SK-N-SH (cell line): Measurements from ENCODE around the gene GNA15. TPM values are rescaled to one million over a fixed set of nuclear protein-coding genes. Genes with fewer than 3 reads are reported as not detected.
"Not testable (repeated sequence)": the region's sequence is repeated elsewhere in the genome, so short reads cannot be mapped to it uniquely, and the experiment has no call there.

ENCODE experiments used
- CTCF ChIA-PET: fragments of 300-600, 350-600 bp; formaldehyde crosslinking; extraction: SDS; loops from one replicate; lab custom pipeline; 2021; lab: Yijun Ruan, JAX
- POLR2A ChIA-PET: fragments of 350-600 bp; sonication (Branson Sonifier 250); formaldehyde crosslinking; extraction: SDS; loops from one replicate; lab custom pipeline; 2020; ENCODE audit warnings: antibody characterized with exemption, inconsistent platforms; lab: Yijun Ruan, JAX
- DNase-seq: peaks from one replicate; pipeline ENCODE4 v3.0.0; 2012
- H2AFZ ChIP-seq: fragments of 200-600 bp; sonication (generic); 2 replicates; pipeline ENCODE4 v1.8.1; 2016; ENCODE audit warnings: antibody characterized with exemption, mild to moderate bottlenecking, low read depth
- H3F3A ChIP-seq: fragments of 200-600 bp; sonication (generic); replicated peaks from 2 replicates; pipeline ENCODE3; 2016; ENCODE audit warnings: antibody characterized with exemption, mild to moderate bottlenecking; ENCODE audit not compliant: insufficient read depth
- H3K27ac ChIP-seq, 2 experiments: fragments of 200-500 bp in 1 of 2; fragments of 200-600 bp in 1 of 2; sonication (Bioruptor generic) in 1 of 2; sonication (generic), shearing (Covaris generic) in 1 of 2; 2 replicates each; pipeline versions ENCODE4 v1.5.1 to v1.6.1; 2014 to 2016; ENCODE audit warnings: low read depth in 2 of 2, inconsistent platforms in 1 of 2, low read length in 1 of 2, mild to moderate bottlenecking in 1 of 2, mixed read lengths in 1 of 2
- H3K27me3 ChIP-seq: fragments of 200-600 bp; sonication (generic), shearing (Covaris generic); 2 replicates; pipeline ENCODE4 v1.6.1; 2016; ENCODE audit warnings: mixed run types; ENCODE audit not compliant: insufficient read depth
- H3K36me3 ChIP-seq, 2 experiments: fragments of 200-500 bp in 1 of 2; fragments of 200-600 bp in 1 of 2; sonication (Bioruptor generic) in 1 of 2; sonication (generic) in 1 of 2; replicated peaks in 1 of 2; 2 replicates each; pipeline versions ENCODE3 to v1.5.1; 2014 to 2016; ENCODE audit warnings: low read length in 1 of 2, mild to moderate bottlenecking in 1 of 2; ENCODE audit not compliant: insufficient read depth in 2 of 2, control insufficient read depth in 1 of 2
- H3K4me1 ChIP-seq, 2 experiments: fragments of 200-500 bp in 1 of 2; fragments of 200-600 bp in 1 of 2; sonication (Bioruptor generic) in 1 of 2; sonication (generic), shearing (Covaris generic) in 1 of 2; 2 replicates each; pipeline versions ENCODE4 v1.5.1 to v1.6.1; 2014 to 2016; ENCODE audit warnings: low read depth in 1 of 2, low read length in 1 of 2, mixed run types in 1 of 2; ENCODE audit not compliant: insufficient read depth in 2 of 2, control insufficient read depth in 1 of 2
- H3K4me2 ChIP-seq: fragments of 200-600 bp; sonication (generic), shearing (Covaris generic); 2 replicates; pipeline ENCODE4 v1.6.1; 2017; ENCODE audit warnings: mixed run types
- H3K4me3 ChIP-seq, 2 experiments: fragments of 200-500 bp in 1 of 2; fragments of 200-600 bp in 1 of 2; sonication (Bioruptor generic) in 1 of 2; sonication (generic), shearing (Covaris generic) in 1 of 2; 2 replicates each; pipeline versions ENCODE4 v1.5.1 to v1.8.1; 2014 to 2016; ENCODE audit warnings: low read depth in 2 of 2, inconsistent platforms in 1 of 2, low read length in 1 of 2, mild to moderate bottlenecking in 1 of 2, mixed read lengths in 1 of 2, moderate library complexity in 1 of 2
- H3K79me2 ChIP-seq: fragments of 200-600 bp; sonication (generic); 2 replicates; pipeline ENCODE4 v1.8.1; 2017; ENCODE audit warnings: mild to moderate bottlenecking; ENCODE audit not compliant: insufficient read depth
- H3K9ac ChIP-seq: fragments of 200-600 bp; sonication (generic); 2 replicates; pipeline ENCODE4 v1.6.1; 2017; ENCODE audit warnings: mixed run types
- H3K9me2 ChIP-seq: fragments of 200-600 bp; sonication (generic); 2 replicates; pipeline ENCODE4 v1.6.1; 2017; ENCODE audit warnings: mixed run types
- H3K9me3 ChIP-seq: fragments of 200-600 bp; sonication (generic); 2 replicates; pipeline ENCODE4 v1.6.1; 2017; ENCODE audit warnings: mixed run types, mild to moderate bottlenecking, moderate library complexity
- H4K20me1 ChIP-seq: fragments of 200-600 bp; sonication (generic); 2 replicates; pipeline ENCODE4 v1.6.1; 2017; ENCODE audit warnings: mild to moderate bottlenecking, mixed run types; ENCODE audit not compliant: insufficient read depth
- CTCF ChIP-seq: fragments of 200-600 bp; sonication (generic); IDR thresholded peaks from 2 replicates; pipeline ENCODE4 v1.6.1; 2017; ENCODE audit warnings: antibody characterized with exemption, mild to moderate bottlenecking, moderate library complexity
- ELF1 ChIP-seq: IDR thresholded peaks from 2 replicates; pipeline ENCODE4 v1.4.0; 2012
- EZH2phosphoT487 ChIP-seq: fragments of 200-600 bp; sonication (generic); IDR thresholded peaks from 2 replicates; pipeline ENCODE4 v1.6.1; 2017; ENCODE audit warnings: low read depth, mixed run types, mild to moderate bottlenecking, antibody characterized with exemption, moderate library complexity, borderline replicate concordance
- JUND ChIP-seq: IDR thresholded peaks from 2 replicates; pipeline ENCODE4 v1.4.0; 2012
- NFIC ChIP-seq: IDR thresholded peaks from 2 replicates; pipeline ENCODE4 v1.4.0; 2012; ENCODE audit warnings: borderline replicate concordance
- POLR2AphosphoS5 ChIP-seq: IDR thresholded peaks from 2 replicates; pipeline ENCODE4 v1.6.1; 2012; ENCODE audit warnings: low read depth, low read length
- SIN3A ChIP-seq: IDR thresholded peaks from 2 replicates; pipeline ENCODE4 v1.6.1; 2012; ENCODE audit warnings: low read depth, mild to moderate bottlenecking, low read length, moderate library complexity, borderline replicate concordance
- TAF1 ChIP-seq: IDR thresholded peaks from 2 replicates; pipeline ENCODE4 v1.6.1; 2012; ENCODE audit warnings: low read depth, mild to moderate bottlenecking, low read length, moderate library complexity, borderline replicate concordance
- TCF12 ChIP-seq: IDR thresholded peaks from 2 replicates; pipeline ENCODE4 v1.4.0; 2012
- WGBS: methylation state at CpG from one replicate; pipeline ENCODE4 v1.1.6; 2017; ENCODE audit warnings: low lambda C conversion rate; 5-methylcytosine and 5-hydroxymethylcytosine counted together
- polyA plus RNA-seq, 3 experiments: library from polyadenylated mRNA; depleted of rRNA; stranded (reverse); fragments of >200 nt; gene quantifications; 2 replicates each; pipeline ENCODE4 v1.2.3, GENCODE V29; 2012

Gene GNA15
- polyA plus RNA-seq, 1 of the 3 experiments (the other 2 are of a cell fraction) = 0.05 TPM

- Histone ChIP-seq H3K4me3 (no peak overlapping the region), H4K20me1 (no peaks in the 10 kb centered on the region), H3K4me2 (no peak overlapping the region), H3K4me1 (no peaks in the 10 kb centered on the region), H3F3A (no peaks in the 10 kb centered on the region), H3K36me3 (peaks cover 5 to 35% of the 10 kb centered on the region in 2 experiments), H3K9me2 (no peaks in the 10 kb centered on the region), H3K27me3 (no peaks in the 10 kb centered on the region), H3K79me2 (no peaks in the 10 kb centered on the region), H3K9ac (no peak overlapping the region), H3K9me3 (no peaks in the 10 kb centered on the region), H3K27ac (no peak overlapping the region), H2AFZ (no peak overlapping the region)
- ChIA-PET POLR2A (no interaction called here), CTCF (interaction anchor here (0.5 to 1.0 kb wide), 2 partner anchors 8 to 30 kb away, joined by 3 to 4 read pairs; no protein-coding TSS in a partner anchor)
- WGBS = 96% methylated on average over 4 of the region's 12 CpGs
- TF ChIP-seq POLR2AphosphoS5 (no peak), EZH2phosphoT487 (no peak), CTCF (no peak), ELF1 (no peak), NFIC (no peak), TAF1 (no peak)
- no peak for DNase-seq
Measured at GRCh38 chr19:3202346-3202745, 66.5 kb downstream of the GNA15 start.

GRCh38 chr19:3202895-3203294 lies 67.1 kb downstream of the GNA15 start:
- H3K79me2 ChIP-seq, H3F3A ChIP-seq, H3K4me3 ChIP-seq, H2AFZ ChIP-seq, DNase-seq, POLR2A ChIA-PET, H3K4me2 ChIP-seq, H4K20me1 ChIP-seq, H3K9me3 ChIP-seq, H3K27me3 ChIP-seq, H3K27ac ChIP-seq, H3K9me2 ChIP-seq, H3K9ac ChIP-seq, H3K4me1 ChIP-seq: not testable (repeated sequence)
- peaks cover 5 to 41% of the 10 kb centered on the region in 2 experiments for H3K36me3 ChIP-seq
- CTCF ChIA-PET = interaction anchor here (0.6 kb wide), 1 partner anchor 74 kb away, joined by 3 read pairs; no protein-coding TSS in a partner anchor
- WGBS = 96% methylated on average over 7 of the region's 7 CpGs

- ChIA-PET POLR2A (no interaction called here), CTCF (interaction anchor here (0.6 to 0.9 kb wide), 2 partner anchors 20 to 75 kb away, joined by 3 to 4 read pairs; no protein-coding TSS in a partner anchor)
- H3K4me2 ChIP-seq = no peak overlapping the region
- H2AFZ ChIP-seq = no peak overlapping the region
- no peaks in the 10 kb centered on the region for H3K9me2 ChIP-seq
- H3K9me3 ChIP-seq = no peaks in the 10 kb centered on the region
- H3K4me1 ChIP-seq = no peaks in the 10 kb centered on the region
- TF ChIP-seq JUND = no peak
- no peak for TF ChIP-seq TCF12
- no peak for TF ChIP-seq SIN3A
- TF ChIP-seq EZH2phosphoT487 = no peak
- no peaks in the 10 kb centered on the region for H3F3A ChIP-seq
- no peaks in the 10 kb centered on the region for H4K20me1 ChIP-seq
- 95% methylated on average over 19 of the region's 43 CpGs for WGBS
- H3K27me3 ChIP-seq = no peaks in the 10 kb centered on the region
- H3K27ac ChIP-seq = no peak overlapping the region
- peaks cover 5 to 40% of the 10 kb centered on the region in 2 experiments for H3K36me3 ChIP-seq
- H3K4me3 ChIP-seq = no peak overlapping the region
- no peak for DNase-seq
- no peak overlapping the region for H3K9ac ChIP-seq
- H3K79me2 ChIP-seq = no peaks in the 10 kb centered on the region
Measured at GRCh38 chr19:3203805-3204645, 68.2 kb downstream of the GNA15 start.
